ENCODE measurements around the gene CD2BP2.

GRCh38 chr16:30371248-30371816 is 16.2 kb upstream of the CD2BP2 start:
- TF ChIP-seq CTCF (IDR thresholded peaks at IDR 0.05) (no peak), ZFX (IDR thresholded peaks at IDR 0.05; ENCODE audit: borderline replicate concordance) (no peak)

Measured in 22Rv1 (cell line).